ENCODE data around the gene PKP1. TPM values are rescaled to one million over a fixed set of nuclear protein-coding genes. Genes with fewer than 3 reads are reported as not detected.

The PKP1 gene
- total RNA-seq, 1 donor from 2014 or later: 409 TPM

DNA sequence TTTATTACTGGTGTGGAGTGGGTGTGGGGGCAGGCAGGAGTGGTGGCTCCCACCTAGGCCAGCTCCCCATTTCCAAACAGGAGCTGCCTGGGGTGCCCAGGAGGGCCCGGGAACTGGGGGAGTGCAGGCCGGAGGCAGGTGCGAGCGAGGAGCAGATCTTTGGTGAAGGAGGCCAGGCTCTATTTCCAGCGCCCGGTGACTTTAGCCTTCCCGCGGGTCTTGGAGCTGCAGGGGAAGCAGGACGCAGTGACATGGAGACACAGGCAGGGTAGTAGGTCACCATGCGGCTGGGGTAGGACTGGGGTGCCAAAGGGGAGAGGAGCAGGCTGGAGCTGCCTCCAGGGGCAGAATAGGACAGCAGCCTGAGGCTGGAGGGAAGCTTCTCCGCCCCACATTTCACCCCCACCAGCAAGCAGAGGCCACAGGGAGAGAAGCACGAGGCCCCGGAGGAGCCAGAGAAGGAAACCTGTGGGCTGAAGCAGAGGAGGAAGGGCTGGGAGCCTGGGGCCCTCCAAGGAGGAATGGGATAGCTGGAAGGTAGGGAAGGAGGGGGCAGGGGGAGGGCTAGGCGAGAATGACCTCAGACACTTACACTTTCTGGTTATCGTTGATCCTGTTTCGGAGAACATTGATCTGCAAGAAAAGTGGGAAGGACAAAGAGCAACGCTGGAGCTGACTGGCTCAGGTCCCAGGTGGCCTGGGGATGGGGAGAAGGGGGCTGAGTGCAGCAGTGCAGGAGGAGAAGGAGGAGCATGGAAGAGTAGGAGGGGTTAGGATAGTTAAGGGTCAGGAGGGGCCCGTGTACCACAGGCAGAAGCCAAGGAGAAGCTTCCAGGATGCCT is 75.9 kb downstream of the PKP1 start:
- no peak for DNase-seq (ENCODE audit: extremely low spot score in 2 of 2)
- Histone ChIP-seq H3K36me3 (no peaks in the 10 kb centered on the region), H3K9me3 (no peaks in the 10 kb centered on the region), H3K4me3 (no peak overlapping the region), H3K27me3 (no peaks in the 10 kb centered on the region), H3K27ac (peak overlapping the region; percentile 10), H3K4me1 (peaks cover 9% of the 10 kb centered on the region)
- TF ChIP-seq, protein P1, sequence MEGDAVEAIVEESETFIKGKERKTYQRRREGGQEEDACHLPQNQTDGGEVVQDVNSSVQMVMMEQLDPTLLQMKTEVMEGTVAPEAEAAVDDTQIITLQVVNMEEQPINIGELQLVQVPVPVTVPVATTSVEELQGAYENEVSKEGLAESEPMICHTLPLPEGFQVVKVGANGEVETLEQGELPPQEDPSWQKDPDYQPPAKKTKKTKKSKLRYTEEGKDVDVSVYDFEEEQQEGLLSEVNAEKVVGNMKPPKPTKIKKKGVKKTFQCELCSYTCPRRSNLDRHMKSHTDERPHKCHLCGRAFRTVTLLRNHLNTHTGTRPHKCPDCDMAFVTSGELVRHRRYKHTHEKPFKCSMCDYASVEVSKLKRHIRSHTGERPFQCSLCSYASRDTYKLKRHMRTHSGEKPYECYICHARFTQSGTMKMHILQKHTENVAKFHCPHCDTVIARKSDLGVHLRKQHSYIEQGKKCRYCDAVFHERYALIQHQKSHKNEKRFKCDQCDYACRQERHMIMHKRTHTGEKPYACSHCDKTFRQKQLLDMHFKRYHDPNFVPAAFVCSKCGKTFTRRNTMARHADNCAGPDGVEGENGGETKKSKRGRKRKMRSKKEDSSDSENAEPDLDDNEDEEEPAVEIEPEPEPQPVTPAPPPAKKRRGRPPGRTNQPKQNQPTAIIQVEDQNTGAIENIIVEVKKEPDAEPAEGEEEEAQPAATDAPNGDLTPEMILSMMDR (IDR thresholded peaks at IDR 0.05): no peak
- TF ChIP-seq POLR2AphosphoS5 (IDR thresholded peaks at IDR 0.05; ENCODE audit: insufficient read depth in 1 of 2, low read depth in 1 of 2): no peak
- TF ChIP-seq POLR2A (IDR thresholded peaks at IDR 0.05): no peak
- intact Hi-C loops (cut with DNase I): no loop called here

DNA sequence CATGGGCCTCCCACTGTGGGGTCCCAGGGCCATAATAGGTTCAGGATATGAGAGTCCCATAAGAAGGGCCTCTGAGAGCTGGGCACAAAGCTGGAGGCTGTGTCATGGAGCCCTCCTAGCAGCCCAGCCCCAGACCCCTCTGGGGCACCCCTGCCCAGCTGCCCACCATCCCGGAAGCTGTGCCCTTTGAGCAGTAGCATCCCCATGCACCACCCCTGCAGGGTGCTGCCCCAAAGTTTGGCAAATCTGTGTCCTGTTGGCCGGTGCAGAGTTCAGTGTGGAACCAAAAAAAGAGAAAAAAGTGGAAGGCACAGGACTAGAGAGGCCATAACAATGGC is 76.5 kb downstream of the PKP1 start:
- Histone ChIP-seq H3K27ac (peak overlapping the region; percentile 10), H3K9me3 (no peaks in the 10 kb centered on the region), H3K4me1 (peaks cover 5% of the 10 kb centered on the region), H3K27me3 (no peaks in the 10 kb centered on the region), H3K36me3 (no peaks in the 10 kb centered on the region), H3K4me3 (no peak overlapping the region)
- no peak for TF ChIP-seq POLR2A (IDR thresholded peaks at IDR 0.05)
- TF ChIP-seq, protein P1 (IDR thresholded peaks at IDR 0.05): no peak
- TF ChIP-seq POLR2AphosphoS5 (IDR thresholded peaks at IDR 0.05; ENCODE audit: insufficient read depth in 1 of 2, low read depth in 1 of 2): no peak
- intact Hi-C loops (cut with DNase I): loop anchor here (5.0 kb wide), 1 partner anchor 108 kb away; no protein-coding TSS in a partner anchor
- no peak for DNase-seq (ENCODE audit: extremely low spot score in 2 of 2)

DNA sequence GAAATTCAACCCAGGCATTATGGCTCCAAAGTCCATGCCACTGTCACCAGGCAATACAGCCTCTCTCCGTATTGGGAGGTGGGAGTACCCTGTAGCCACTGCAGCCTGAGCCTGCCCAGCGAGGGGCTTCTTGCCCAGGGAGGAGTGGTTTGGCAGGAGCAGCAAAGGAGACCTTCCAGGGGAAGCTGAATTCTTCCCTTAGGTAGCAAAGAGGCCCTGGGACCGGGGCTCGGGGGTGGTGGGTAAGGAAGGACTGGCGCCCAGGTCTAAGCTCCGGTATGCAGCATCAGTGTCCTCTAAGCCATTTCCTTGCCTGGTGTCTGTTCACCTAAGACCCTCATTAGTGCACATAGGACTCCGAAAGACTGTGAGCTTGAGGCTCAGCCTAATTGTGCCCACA is 77.2 kb downstream of the PKP1 start:
- intact Hi-C loops (cut with DNase I): loop anchor here (5.0 kb wide), 1 partner anchor 108 kb away; no protein-coding TSS in a partner anchor

DNA sequence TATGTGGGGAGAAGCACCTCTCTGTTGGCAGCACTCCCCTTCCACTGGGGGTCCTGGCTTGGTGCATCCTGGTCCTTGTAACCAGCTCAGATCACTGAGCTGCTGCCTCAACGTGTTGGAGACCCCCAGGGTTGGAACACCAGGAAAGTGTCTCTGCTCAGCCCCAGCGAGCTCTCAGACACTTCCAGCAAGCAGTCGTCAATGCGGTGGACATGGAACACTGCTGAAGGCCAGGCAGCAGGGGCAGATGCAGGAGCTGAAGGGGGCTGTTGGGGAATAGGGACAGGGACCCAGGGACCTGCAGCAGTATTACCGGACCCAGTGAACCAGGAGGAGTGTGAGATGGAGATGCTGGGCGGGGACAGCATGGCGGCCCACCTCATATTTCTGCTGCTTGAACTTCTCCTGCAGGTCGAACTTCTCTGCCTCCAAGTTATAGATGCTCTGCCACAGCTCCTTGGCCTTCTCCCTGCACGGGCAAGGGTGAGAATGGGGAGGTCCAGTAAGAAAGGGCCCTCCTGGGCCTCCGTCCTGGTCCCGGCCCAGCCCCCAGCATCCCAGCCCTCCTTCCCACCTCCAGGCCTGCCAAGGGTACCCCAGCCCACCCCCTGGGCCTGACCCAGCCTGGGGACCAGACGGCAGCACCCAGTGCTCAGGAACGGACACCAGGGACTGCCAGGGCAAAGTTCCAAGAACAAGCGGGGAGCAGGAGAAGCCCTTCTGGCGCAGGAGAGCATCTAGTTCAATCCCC is 77.8 kb downstream of the PKP1 start:
- Histone ChIP-seq H3K27me3 (no peaks in the 10 kb centered on the region), H3K4me1 (peaks cover 5% of the 10 kb centered on the region), H3K9me3 (no peaks in the 10 kb centered on the region), H3K27ac (no peak overlapping the region), H3K4me3 (no peak overlapping the region), H3K36me3 (no peaks in the 10 kb centered on the region)
- intact Hi-C loops (cut with DNase I): loop anchor here (5.0 kb wide), 1 partner anchor 109 kb away; no protein-coding TSS in a partner anchor
- DNase-seq (ENCODE audit: extremely low spot score in 2 of 2): no peak
- no peak for TF ChIP-seq POLR2AphosphoS5 (IDR thresholded peaks at IDR 0.05; ENCODE audit: insufficient read depth in 1 of 2, low read depth in 1 of 2)
- no peak for TF ChIP-seq POLR2A (IDR thresholded peaks at IDR 0.05)
- TF ChIP-seq, protein P1 (IDR thresholded peaks at IDR 0.05): no peak

More for the DNA sequence above, 77.2 kb downstream of the PKP1 start:
- peaks cover 5% of the 10 kb centered on the region for H3K4me1 ChIP-seq
- H3K9me3 ChIP-seq: no peaks in the 10 kb centered on the region
- no peak overlapping the region for H3K27ac ChIP-seq
- TF ChIP-seq POLR2A (IDR thresholded peaks at IDR 0.05) (no peak), POLR2AphosphoS5 (IDR thresholded peaks at IDR 0.05; ENCODE audit: insufficient read depth in 1 of 2, low read depth in 1 of 2) (no peak)
- TF ChIP-seq, protein P1 (IDR thresholded peaks at IDR 0.05): no peak
- H3K4me3 ChIP-seq: no peak overlapping the region
- no peaks in the 10 kb centered on the region for H3K27me3 ChIP-seq
- H3K36me3 ChIP-seq: no peaks in the 10 kb centered on the region
- no peak for DNase-seq (ENCODE audit: extremely low spot score in 2 of 2)
